ENCODE measurements around the gene STAC3. TPM values are rescaled to one million over a fixed set of nuclear protein-coding genes. Genes with fewer than 3 reads are reported as not detected.
A peak's percentile ranks its signal among the peaks of the same experiment; 100 is the strongest.

STAC3 gene
- total and polyA plus RNA-seq, 10 of the 15 experiments (the other 5 are each of a cell fraction or from before 2014, with no cell fraction given), result 0.49 to 9.9 (median 3.8) TPM

DNA sequence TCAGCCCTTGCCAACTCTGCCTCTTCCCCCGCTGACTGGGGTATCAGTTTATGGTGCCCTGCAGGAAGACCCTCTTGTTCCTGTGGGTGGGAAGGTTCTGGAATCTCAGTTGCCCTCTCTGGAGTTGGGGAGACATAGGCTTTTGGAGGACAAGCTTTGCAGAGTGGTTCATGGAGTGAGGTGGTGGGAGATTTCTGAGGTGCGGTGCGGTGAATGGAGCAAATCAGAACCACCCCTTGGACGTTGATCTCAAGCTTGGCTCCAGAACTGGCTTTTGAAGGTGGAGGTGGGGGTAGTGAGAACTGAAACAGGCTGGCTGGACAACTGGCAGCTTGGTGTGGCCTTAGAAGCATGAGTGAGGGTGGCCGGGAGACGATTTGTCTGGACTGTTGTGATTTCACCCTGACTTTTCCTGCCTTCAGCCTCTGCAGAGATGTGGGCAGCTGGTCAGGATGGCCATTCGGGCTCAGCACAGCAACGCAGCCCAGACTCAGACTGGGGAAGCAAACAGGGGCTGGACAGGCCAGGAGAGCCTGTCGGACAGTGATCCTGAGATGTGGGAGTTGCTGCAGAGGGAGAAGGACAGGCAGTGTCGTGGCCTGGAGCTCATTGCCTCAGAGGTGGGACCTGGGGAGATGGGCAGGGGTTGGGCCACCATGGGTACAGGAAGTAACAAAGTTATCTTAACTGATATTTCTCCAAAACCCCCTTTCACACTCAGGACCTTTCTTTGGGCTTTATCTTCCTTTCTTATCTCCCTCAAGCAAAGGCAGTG, 20.4 kb downstream of the STAC3 start:
- peak overlapping the region; percentile 97 for H3K9ac ChIP-seq (ENCODE audit: control insufficient read depth, insufficient read depth, low read length)
- peak overlapping the region; percentile 93 for H3K27ac ChIP-seq (ENCODE audit: control insufficient read depth, insufficient read depth)
- RAD21 ChIA-PET (ENCODE audit: unreplicated experiment), result interaction anchor here (1.3 to 3.1 kb wide), 6 partner anchors 9 to 228 kb away, joined by 4 to 36 read pairs (median 10); a partner anchor contains a TSS
- H3K4me1 ChIP-seq (ENCODE audit: control insufficient read depth, insufficient read depth, low read length), result peaks cover 28% of the 10 kb centered on the region
- no peaks in the 10 kb centered on the region for H4K20me1 ChIP-seq (ENCODE audit: control insufficient read depth, insufficient read depth)
- H3K79me2 ChIP-seq (ENCODE audit: control insufficient read depth, insufficient read depth, low read length), result peaks cover 22% of the 10 kb centered on the region
- POLR2A ChIA-PET, result interaction anchor here (0.6 to 2.6 kb wide), 5 partner anchors 10 to 119 kb away, joined by 3 to 15 read pairs (median 5); partner anchors contain the start of gene STAT6
- intact Hi-C loops (cut with micrococcal nuclease; ENCODE audit: unreplicated experiment) (no loop called here), in situ Hi-C loops (cut with MboI) (no loop called here)
- TSS peak; percentile 80 for BruUV-seq (replicated peaks)
- 5% methylated on average over 10 of the region's 10 CpGs for WGBS (ENCODE audit: insufficient coverage, insufficient replicate concordance, low lambda C conversion rate, missing lambda C conversion rate)
- H3K27me3 ChIP-seq (replicated peaks in 1 of 2; ENCODE audit: control insufficient read depth in 2 of 2, insufficient read depth in 2 of 2, low read length in 1 of 2), result peaks cover 0 to 4% of the 10 kb centered on the region in 2 experiments; a peak in 1 of 4 replicates
- SMC1A ChIA-PET (ENCODE audit: uncharacterized antibody, unreplicated experiment), result interaction anchor here (0.6 to 2.5 kb wide), 8 partner anchors 9 to 250 kb away, joined by 3 to 36 read pairs (median 10); partner anchors contain the start of gene STAT6
- DNase-seq (ENCODE audit: low read depth, low spot score) (no peak), ATAC-seq (no peak), FAIRE-seq (no peak)
- CTCF ChIA-PET, result interaction anchor here (1.4 to 7.8 kb wide), 6 partner anchors 10 to 228 kb away, joined by 4 to 202 read pairs (median 14); partner anchors contain the start of gene INHBE
- peak overlapping the region; percentile 79 for H3K4me3 ChIP-seq
- peak; percentile 32; the same call in 1 of the 2 replicates for TF ChIP-seq POLR2A (IDR thresholded peaks at IDR 0.05; ENCODE audit: low read depth, low read length)
- TF ChIP-seq CBX3 (IDR thresholded peaks at IDR 0.05; ENCODE audit: borderline replicate concordance, low read depth), result no peak
- TF ChIP-seq PAX5 (IDR thresholded peaks at IDR 0.05; ENCODE audit: borderline replicate concordance, low read depth, low read length), result no peak
- TF ChIP-seq POLR2AphosphoS5 (IDR thresholded peaks at IDR 0.05; ENCODE audit: low read length), result no peak
- TF ChIP-seq, protein P1, sequence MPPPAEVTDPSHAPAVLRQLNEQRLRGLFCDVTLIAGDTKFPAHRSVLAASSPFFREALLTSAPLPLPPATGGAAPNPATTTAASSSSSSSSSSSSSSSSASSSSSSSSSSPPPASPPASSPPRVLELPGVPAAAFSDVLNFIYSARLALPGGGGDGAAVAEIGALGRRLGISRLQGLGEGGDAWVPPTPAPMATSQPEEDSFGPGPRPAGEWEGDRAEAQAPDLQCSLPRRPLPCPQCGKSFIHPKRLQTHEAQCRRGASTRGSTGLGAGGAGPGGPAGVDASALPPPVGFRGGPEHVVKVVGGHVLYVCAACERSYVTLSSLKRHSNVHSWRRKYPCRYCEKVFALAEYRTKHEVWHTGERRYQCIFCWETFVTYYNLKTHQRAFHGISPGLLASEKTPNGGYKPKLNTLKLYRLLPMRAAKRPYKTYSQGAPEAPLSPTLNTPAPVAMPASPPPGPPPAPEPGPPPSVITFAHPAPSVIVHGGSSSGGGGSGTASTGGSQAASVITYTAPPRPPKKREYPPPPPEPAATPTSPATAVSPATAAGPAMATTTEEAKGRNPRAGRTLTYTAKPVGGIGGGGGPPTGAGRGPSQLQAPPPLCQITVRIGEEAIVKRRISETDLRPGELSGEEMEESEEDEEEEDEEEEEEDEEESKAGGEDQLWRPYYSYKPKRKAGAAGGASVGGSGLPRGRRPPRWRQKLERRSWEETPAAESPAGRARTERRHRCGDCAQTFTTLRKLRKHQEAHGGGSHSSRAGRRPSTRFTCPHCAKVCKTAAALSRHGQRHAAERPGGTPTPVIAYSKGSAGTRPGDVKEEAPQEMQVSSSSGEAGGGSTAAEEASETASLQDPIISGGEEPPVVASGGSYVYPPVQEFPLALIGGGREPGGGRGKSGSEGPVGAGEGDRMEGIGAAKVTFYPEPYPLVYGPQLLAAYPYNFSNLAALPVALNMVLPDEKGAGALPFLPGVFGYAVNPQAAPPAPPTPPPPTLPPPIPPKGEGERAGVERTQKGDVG (CRISPR knock-in tag; IDR thresholded peaks at IDR 0.05), result no peak
- TF ChIP-seq TAF1 (IDR thresholded peaks at IDR 0.05; ENCODE audit: borderline replicate concordance, low read depth, low read length), result no peak
- H3K4me2 ChIP-seq (ENCODE audit: control insufficient read depth, insufficient read depth), result peak overlapping the region; percentile 99
- no peak overlapping the region for H2AFZ ChIP-seq (ENCODE audit: control insufficient read depth, low read depth, low read length)
- H3K36me3 ChIP-seq (ENCODE audit: control insufficient read depth in 2 of 2, insufficient read depth in 2 of 2, low read length in 1 of 2), result peaks cover 23 to 28% of the 10 kb centered on the region in 2 experiments
- no peaks in the 10 kb centered on the region for H3K9me3 ChIP-seq (replicated peaks; ENCODE audit: control insufficient read depth, insufficient read depth, low read length)

Data from GM12878 (cell line).